ENCODE measurements around the gene SIM2.

Gene SIM2

DNA sequence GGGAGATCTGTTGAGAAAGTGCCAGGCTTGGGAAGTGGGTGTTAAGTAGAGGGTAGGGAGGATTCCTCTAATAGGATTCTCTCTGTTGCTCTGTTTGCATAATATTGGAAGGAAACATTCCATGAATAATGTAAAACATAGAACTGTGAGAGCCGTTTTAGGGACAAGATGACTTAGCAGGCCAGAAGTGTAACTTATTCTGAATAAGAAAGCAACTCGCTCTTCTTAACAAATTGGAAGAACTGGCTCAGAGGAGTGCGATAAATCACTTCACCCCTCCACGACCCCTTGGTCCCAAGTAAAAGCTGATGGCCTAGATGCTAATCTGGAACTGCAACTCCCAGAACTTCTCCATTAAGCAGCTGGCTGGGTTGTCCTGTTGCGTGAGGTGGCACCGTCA is 19.1 kb downstream of the SIM2 start:
- DNase-seq = no peak

DNA sequence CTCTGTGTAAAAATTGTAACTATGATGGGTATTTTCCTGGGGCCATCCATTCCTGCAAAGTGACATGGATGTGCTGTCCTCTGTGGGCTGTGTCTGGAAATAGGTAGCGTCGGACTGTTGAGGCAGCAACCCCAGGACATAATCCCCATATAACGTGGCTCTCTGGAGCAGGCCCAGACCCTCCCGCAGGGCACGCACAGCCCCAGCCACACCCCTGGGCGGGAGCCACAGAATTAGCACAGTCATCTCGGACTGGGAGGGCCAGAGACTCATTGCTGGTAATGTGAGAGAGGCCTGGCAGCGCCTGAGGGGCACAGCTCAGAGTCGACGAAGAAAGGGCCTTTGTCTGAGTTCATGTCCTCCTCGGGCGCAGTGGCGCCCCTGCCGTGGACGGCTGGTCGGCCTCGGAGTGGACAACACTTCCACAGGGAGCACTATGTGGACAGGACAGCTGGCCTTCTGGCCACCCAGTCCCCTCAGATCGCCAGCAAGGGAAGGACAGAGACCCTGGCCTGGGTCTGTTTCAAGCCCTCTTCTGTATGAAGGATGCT is 20.1 kb downstream of the SIM2 start:
- no peak for DNase-seq

DNA sequence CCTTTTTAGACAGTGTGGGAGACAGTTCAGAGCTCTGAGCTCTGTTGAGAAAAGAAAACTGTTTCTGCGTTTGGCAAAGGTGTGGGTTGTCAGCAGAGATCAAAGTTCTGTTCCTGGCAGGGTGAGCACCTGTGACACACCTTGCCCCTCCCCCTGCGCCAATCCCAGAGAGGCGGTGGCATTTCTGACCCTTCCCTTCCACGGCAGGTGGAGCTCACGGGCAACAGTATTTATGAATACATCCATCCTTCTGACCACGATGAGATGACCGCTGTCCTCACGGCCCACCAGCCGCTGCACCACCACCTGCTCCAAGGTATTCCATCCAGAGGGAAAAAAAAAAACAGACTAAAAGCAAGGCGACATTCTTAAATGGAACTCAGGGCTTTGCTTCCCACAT is 20.7 kb downstream of the SIM2 start:
- no peak for DNase-seq

DNA sequence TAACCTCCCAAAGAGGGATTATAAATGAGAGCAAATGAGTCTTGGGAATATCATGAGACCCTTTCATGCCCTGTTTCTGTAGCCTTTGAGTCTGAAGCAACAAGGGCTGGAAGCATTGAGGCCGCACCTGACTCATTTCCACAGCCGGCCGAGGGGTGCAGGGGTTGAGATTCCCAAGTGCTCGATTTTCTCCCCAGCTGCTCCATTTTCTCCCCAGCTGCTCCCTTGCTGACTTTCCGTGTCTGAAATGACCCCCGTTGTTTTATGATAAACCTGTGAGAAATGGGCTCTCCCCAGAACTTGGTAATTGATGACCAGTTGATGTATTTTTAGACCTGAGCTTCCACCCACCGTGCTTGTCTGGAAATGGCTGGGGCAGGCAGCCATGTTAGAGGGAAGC is 22.9 kb downstream of the SIM2 start:
- DNase-seq = no peak

DNA sequence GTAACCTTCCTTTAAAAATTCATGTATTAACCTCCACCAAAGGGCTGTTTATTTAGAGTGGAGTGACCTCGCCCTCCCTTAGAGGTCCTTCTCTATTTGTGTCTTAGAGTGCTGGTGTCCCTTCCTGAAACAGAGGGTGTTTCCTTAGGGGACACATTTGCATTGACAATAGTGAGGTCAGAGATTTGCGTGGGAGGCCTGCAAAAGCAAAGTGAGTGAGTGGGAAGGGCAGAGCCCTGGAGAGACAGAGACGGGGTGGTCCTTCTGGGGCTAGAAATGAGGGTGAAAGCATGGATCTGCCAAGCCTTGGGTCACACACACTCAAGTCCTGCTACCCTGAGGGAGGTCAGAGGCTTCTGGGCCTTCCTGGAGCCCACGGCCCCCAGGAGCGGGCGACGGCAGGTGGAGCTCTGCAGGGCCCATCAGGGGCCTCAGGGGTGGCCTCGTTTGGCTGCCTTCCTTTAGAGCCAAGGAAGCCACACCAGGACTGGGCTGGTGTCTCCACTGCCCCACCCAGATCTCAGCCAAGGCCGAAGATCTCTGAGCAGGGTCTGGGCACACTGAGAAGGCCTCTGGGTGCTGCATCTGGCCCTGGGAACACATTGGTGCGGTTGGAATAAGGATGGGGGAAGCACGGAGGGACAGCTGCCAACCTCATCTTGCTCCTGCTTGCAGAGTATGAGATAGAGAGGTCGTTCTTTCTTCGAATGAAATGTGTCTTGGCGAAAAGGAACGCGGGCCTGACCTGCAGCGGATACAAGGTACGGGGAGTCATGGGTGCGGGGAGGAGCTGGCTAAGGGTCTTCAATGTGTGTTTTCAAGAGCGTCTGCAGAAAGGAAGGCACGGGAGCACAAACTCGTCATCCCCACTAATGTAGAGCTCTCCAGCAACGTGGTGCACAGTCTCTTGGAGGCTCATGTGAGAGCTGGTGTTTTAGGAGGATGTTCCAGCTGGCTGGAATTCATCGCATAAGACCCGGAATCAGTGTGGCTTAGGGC is 23.8 kb downstream of the SIM2 start:
- no peak for DNase-seq

- DNase-seq = no peak
Measured at GRCh38 chr21:36723371-36723881, 24.5 kb downstream of the SIM2 start.

- no peak for DNase-seq
Measured at GRCh38 chr21:36724660-36725059, 25.7 kb downstream of the SIM2 start.

DNA sequence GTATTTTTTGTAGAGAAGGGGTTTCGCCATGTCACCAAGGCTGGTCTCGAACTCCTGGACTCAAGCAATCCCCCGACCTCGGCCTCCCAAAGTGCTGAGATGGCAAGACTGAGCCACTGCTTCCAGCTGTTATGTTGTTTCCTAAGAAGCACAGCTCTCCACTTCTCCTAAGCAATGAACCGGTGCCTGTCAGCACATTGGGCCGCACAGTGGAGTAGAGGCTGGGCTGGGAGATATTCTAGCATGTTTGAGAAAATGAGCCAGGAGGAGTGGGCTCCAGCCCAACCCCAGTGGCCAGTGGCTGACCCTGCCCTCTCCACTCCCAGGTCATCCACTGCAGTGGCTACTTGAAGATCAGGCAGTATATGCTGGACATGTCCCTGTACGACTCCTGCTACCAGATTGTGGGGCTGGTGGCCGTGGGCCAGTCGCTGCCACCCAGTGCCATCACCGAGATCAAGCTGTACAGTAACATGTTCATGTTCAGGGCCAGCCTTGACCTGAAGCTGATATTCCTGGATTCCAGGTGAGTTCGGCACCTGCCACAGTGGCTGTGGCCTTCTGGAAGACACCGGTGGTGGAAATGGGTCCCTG is 27.0 kb downstream of the SIM2 start:
- DNase-seq = no peak

- DNase-seq = no peak
Measured at GRCh38 chr21:36727866-36728265, 29.0 kb downstream of the SIM2 start.

DNA sequence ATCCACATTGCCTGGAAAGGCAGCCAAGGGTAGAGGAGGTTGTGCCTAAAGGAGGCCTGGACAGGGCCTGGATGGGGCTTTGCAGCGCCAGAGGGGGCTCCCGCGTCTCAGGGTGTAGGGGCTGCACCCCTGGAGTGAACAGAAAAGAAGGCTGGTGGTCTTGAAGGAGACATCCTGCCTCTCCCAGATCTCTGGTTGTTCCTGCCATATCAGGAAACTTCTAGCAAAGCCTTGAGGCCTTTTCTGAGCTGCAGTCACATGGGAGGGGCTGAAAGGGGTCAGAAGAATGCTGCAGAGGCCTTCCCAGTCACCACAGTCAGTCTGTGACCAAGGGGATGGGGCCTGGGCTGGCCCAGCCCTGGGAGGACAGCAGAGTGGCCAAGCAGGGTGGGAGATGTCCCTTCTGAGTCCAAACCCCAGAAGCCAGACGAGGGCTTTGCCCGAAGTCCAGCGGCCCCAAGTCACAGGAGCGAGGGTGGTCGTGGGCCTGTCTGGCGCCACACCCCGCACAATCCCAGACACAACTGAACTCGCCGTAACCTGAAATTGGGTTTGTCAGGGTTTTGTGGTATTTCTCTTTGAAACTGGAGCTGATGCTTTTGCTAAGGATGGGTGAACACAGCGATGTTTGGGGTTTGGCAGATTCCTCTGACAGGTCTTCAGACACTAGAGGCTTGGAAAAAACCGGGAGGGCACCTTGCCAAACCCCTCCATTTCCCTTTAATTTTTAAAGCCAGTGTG is 29.6 kb downstream of the SIM2 start:
- DNase-seq = no peak

- no peak for DNase-seq
Measured at GRCh38 chr21:36729310-36729970, 30.5 kb downstream of the SIM2 start.

DNA sequence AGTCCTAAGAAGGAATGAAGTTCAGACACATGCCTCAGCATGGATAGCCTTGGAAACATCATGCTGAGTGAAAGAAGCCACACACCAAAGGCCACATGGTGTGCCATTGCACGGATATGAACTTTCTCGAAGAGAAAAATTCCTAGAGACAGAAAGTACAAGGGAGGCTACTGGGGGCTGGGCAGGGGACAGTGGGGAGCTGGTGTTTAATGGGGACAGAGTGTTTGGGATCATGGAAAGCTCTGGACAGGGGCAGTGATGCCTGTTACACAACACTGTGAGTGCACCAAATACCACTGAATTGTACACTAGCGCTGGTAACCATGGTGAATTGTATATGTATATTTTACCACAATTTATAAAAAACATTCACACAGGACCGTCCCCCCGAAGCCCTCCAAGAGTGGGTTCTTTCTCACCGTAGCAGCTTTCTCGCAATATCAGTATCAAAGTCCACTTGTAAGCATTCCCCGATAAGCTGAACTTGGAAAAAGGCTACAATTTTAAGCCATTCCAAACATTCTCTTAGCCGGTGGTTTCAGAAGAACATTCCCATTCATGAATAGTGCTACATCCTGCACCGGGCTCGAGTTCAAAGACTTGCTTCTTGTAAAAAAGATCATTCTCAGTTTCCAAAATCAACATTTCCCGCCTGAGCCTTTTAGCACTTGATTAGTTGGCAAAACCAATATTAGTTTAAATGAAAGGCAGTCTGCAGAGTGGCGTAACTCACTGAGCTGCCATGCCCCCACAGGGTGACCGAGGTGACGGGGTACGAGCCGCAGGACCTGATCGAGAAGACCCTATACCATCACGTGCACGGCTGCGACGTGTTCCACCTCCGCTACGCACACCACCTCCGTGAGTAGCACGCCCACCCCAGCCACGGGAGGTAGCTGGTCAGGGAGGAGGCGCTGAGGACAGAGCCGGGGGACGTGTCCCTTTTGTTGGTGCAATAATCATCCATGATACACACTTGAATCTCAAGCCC is 31.7 kb downstream of the SIM2 start:
- no peak for DNase-seq

DNA sequence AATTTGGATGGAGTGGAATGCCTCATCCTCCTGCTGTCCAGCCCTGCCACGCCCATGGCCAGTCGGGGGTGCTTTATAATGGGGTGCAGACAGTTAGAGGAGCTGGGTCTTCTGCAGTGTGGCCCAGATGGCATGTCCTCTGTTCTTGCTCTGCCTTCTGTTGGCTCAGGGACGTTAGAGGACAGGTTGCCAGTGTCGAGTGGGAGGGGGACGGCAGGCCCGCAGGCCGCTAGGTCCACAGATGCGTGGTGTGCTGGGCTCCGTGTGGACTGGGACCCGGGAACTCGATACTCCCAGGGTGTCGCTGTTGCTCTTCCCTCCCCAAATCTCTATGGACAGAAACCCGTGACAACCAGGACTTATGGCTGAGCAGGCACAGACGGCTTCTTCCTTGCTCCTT is 33.3 kb downstream of the SIM2 start:
- DNase-seq = no peak

- DNase-seq = no peak
Measured at GRCh38 chr21:36732761-36733160, 33.8 kb downstream of the SIM2 start.

DNA sequence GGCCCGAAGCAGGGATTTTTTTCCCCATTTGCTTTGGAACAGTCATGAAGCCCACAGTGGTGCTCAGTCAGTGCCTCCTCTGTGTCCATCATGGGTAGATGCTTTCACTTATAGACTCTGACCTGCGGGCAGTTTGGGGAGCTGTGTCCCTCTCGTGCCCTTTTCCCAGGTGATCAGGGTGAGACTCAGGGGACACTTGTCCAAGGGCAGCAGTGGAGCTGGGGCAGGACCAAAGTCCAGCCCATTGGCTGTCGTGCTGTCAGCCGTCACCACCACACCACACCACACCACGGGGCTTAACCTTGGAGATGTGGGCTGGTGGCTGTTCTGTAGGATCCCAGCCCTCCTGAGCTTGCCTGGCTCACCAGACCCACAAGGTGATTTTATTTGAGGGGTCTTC is 34.9 kb downstream of the SIM2 start:
- DNase-seq = no peak

DNA sequence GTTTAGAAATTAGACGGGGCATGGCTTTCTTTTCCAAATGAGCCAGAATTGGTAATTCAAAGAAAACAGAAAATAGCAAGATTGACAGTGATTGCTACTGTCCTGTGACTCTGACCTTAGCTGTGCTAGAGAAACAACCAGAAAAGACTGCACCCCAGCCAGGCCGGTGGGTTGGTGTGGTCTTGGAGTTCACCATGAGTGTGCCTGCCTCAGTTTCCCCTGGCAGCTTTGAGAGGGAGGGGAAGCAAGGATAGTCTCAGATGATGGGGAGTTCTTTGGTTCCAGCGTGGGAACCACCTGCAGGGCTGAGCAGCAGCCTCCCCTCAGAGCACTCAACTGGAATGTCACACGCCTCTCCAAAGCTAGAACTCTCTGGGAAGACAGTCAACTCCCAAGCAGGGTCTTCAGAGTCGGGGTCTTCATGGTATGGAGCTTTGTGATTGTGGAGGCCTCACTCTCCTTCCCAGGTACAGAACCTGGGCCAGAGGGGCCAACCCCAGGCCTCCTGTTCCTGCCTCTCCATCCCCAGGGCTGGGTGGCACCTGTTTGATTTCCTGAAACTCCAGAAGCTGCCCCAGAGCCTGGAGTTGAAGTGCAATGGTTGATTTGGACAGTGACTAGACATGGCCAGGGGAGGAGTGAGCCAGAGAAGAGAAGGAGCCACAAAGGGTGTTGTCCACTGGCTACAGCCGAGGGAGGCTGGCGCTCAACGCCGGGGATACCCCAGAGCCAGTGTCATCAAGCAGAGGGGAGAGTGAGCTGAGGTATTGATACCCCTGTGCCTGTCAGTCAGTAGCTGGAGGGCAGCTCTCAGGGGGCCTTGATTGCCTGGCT is 35.7 kb downstream of the SIM2 start:
- DNase-seq = no peak

GRCh38 chr21:36735201-36735515 is 36.2 kb downstream of the SIM2 start:
- no peak for DNase-seq

DNA sequence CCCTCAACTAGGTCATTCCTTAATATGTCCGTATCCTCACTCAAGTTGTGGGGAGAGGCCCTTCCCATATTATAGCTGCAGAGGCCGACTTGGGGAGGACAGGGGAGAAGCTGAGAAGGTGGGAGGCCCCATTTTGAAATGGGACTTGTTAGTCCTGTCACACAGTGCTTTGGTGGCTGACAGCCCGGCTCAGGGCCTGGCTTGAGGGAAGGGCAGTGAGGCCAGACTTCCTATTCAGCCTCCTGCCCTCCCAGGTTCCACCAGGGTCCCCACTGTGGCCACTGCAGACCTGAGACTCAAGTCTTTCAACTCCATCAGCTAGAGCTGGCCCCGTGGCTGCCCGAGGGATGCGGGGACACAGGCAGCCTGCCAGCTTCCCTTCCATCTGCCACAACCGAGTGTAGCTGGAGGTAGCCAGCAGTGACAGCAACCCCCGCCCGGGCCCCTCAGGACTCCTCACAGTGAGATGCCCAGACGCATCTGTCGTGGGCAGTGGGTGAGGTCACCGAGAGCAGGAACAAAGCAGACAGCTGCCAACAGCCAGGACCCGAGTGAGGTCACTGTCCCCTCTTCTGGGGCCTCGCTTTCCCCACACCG is 36.9 kb downstream of the SIM2 start:
- no peak for DNase-seq

DNA sequence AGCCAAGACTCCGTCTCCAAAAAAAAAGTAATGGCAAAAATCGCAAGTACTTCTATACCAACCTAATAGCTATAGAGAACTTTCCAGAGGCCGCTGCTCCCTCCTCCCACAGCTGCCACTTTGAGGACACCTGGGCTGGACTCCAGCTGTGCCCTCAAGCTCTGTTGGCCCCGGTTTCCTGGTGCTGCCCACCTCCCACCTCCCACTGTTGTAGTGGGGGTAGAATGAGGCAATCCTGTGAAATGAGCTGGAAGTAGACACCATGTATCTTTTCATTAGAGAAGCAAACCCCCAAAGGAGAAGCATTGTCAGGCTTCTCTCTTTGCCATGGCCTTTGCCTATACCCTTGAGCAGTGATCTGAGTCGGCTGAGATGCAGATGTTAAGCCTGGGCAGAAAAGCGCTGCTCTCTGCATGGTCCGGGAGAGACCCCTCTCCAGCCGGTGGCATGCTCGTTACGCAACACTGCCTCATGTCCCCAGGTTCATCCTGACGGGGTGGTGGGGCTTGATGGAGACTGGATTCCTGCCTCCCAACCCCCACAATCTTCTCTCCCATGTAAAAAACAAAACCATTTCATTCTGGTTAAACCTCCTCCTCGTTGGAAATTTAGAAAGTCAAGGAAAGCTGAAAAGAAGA is 39.7 kb downstream of the SIM2 start:
- no peak for DNase-seq

DNA sequence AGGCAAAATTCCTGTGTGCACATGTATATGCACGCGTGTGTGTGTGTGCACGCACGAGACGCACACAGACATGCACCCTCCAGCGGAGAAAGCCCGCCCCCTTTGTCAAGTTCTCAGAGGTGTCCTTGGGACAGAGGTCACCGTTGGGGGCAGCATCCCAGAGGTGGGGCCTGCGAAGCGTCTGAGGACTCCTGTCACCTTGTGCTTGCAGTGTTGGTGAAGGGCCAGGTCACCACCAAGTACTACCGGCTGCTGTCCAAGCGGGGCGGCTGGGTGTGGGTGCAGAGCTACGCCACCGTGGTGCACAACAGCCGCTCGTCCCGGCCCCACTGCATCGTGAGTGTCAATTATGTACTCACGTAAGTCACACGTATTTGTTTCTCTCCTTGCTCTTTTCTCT is 42.6 kb downstream of the SIM2 start:
- no peak for DNase-seq

Data from MV-4-11 (cell line).